ENCODE measurements around the gene PHF19.

The PHF19 gene

GRCh38 chr9:120876842-120877240 lies at the start of gene PHF19:
PHF19 (minus strand) TSS chr9:120877188; CDS start chr9:120874741, 2,447 bp downstream.
- DNase-seq, result peak; percentile 67

- DNase-seq, result peak; percentile 51
Measured at GRCh38 chr9:120926397-120926928, 49.5 kb upstream of the PHF19 start, which contains the start of gene TRAF1. TRAF1 (minus strand) TSS chr9:120926796; CDS start chr9:120926075, 721 bp downstream.

- peak; percentile 90 for DNase-seq
Measured at GRCh38 chr9:120925535-120926396, 48.8 kb upstream of the PHF19 start.

GRCh38 chr9:120924698-120925534 lies 47.9 kb upstream of the PHF19 start:
- peak; percentile 65 for DNase-seq

GRCh38 chr9:120923620-120924328 lies 46.8 kb upstream of the PHF19 start:
- DNase-seq, result peak; percentile 34

- peak; percentile 31 for DNase-seq
Measured at GRCh38 chr9:120922404-120923195, 45.6 kb upstream of the PHF19 start.

DNA sequence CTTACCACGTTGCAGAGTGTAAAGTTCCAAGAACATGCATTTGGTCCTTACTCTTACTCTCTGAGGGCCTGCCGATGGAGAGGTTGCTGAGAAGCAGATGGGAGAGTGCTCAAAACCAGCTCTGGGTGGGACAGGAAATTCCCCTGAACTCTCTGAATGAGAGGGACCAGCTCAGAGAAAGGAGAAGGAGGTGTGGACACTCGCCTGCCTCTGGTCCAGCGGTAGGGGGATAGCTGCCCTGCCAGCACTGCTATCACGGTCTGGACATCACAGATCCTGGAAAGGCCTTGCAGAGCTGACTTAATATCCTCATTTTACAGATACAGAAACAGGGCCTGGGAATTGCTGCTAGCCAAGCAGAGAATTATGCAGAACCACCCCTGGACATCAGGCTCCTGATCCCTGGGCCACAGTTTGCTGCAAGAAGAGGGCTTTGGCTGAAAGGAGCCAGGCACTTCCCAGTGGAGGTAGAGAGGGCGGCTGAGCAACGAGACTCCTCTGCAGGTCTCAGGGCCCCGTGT lies 44.7 kb upstream of the PHF19 start:
- DNase-seq, result peak; percentile 58

DNA sequence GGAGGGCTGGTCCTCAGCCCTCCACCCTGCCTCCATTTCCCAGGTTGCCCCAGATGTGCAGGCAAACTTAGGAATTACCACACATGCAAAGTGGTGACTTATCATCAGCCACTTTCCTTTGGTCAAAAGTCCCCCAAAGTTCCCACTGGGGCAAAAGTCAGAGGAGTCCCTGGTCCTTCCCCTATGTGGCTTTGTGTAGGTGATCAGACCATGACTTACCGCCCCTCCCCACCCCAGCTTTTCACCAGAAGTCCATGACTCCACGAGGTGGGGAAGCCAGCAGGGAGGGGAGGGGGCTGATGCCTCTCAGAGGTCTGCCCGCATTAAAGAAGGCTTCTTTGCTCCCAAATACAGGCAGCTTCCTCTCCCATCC lies 43.8 kb upstream of the PHF19 start:
- DNase-seq, result peak; percentile 74

DNA sequence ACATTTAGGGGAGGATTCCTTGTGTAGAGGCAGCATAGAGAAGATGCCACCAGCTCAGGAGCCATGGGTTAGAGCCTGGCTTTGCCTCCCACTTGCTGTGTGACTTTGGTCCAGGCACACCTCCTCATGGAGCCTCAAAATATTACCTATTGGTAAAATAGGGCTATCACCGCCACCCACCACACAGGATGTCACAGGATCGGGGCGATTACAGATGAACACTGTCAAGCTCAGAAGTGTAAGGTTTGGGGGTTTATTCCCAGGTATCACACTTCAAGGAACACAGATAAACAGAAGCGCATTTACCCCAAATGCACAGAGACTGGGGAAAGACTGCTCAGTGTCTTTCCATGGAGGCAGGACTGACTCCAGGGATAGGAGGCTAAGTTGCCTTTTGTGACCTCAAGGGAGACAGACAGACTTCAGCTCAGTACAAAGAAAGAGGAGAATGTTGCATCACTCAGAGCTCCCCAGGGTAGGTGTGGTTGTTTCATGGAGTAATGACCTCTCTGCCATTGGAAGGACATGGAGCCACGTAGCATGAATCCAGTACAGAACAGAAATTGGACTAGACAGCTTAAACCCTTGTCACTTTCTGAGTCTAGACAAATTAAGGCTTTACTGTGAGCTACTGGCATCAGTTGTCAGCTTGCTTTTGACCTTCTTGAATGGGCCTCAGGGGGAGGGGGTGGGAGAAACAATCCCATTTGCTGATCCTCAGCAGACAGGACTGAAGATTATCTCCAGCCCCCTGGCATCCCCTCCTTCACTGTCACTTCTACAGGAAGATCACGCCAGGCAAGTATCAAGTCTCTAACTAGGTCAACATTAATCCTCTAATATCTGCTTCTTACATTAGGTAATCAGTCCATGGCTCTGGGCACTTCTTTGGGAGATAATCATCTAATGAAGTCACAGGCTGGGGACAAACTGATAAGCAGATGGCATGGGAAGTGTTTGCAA lies 43.1 kb upstream of the PHF19 start:
- DNase-seq, result peak; percentile 36

GRCh38 chr9:120918931-120919842 lies 42.2 kb upstream of the PHF19 start:
- DNase-seq, result peak; percentile 37

DNA sequence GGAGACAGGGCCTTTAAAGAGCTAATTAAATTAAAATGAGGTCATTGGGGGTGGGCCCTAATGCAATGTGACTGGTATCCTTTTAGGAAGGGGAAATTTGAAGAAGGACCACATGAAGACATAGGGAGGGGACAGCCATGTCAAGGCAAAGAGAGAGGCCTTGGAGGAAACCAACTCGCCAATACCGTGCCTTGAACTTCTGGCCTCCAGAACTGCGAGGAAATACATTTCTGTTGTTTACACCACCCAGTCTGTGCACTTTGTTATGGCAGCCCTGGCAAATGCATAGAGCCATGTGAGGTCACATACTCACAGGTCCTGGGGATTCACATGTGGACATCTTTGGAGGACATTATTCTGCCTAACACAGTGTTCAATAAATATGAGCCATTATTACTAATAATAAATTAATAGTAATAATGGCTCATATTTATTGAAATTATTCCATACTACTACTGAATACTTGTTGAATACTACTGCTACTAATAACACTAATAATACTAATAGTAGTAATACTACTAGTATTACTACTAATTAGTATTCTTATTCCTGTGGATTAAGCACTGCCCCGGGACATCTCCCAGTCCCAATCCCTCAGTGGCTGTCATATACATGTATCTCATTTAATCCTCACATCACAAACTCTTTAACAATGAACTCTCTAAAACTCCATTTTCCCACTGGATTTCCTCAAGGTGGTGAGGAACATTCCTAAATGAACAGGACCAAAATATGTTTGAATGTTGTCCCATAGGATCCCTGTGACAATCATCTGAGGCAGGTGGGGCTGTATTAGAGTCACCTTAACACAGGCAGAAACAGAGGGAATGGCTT lies 41.2 kb upstream of the PHF19 start:
- no peak for DNase-seq

GRCh38 chr9:120916991-120917880 lies 40.2 kb upstream of the PHF19 start:
- no peak for DNase-seq

DNA sequence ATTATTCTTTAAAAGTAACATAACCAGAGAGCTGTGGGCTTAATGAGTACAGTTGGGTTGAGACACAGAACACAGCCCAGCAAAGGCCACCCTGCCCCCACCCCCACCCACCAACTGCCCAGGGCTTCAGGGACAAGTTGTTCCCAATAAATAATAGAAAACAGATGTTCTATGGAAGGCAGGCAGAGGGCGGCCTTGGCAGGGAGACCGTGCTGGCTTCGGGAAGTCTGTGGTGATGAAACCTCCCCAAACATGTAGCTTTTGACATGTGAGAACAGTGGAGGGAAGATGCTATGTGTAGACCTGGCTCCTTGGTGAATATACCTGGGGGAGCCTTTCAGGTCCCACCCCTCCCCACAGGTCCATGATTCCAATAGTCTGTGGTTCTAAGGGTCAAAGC lies 39.6 kb upstream of the PHF19 start:
- DNase-seq, result no peak

DNA sequence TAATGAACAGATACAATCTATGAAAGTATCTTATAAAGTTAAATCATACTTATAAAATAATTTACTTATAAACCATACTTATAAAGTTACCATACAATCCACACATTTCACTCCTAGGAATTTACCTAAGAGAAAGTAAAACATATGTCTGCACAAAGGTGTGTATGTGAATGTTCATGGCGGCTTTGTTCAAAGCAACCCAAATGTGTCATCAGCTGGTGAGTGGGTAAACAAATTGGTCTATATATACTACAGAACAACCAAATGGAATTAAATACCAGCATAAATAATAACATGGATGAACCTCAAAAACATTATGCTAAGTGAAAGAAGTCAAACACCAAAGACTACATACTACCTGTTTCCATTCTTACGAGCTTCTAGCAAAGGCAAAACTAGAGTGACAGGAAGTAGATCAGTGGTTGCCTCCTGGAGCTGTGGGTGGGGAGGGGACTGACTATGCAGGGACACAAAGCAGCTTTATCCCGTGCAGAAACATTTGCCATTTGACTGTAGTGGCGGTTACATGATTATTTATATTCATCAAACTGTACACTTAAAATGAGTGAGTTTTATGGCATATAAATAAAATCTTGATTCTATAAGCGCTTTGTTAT lies 39.0 kb upstream of the PHF19 start:
- DNase-seq, result no peak

- no peak for DNase-seq
Measured at GRCh38 chr9:120914953-120915352, 38.0 kb upstream of the PHF19 start.

DNA sequence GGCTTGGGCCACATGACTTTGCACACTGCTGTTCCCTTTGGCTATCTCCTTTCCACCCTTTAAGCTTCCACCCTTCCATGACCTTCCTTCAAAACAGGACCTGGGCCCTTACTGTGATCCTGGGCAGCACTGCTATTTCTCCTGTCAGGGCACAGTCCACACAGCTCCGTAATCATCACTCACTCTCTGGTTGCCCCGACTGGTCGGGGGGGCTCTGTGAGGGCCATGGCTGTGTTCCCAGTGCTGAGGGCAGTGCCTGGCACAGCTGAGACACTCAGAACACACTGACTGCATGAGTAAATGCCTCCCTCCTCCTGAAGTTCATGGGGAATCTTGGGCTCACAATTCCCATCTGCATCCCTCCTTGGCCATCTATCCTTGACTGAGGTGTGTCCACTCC lies 37.4 kb upstream of the PHF19 start:
- DNase-seq, result no peak

Data from stimulated activated CD8-positive, alpha-beta memory T cell treated with anti-CD3 and anti-CD28 coated beads, Interleukin-4, amount 100 ng/mL, for 48 hours (primary cell).